HG03108 (cell line): ENCODE results near the gene CREB3L2.
"Not testable (repeated sequence)": the region's sequence is repeated elsewhere in the genome, so short reads cannot be mapped to it uniquely, and the experiment has no call there.

Experiments used
- ATAC-seq: cut with Tn5 transposase; IDR thresholded peaks from one replicate; pipeline ENCODE4 v1.9.1; 2021; ENCODE audit warnings: moderate library complexity; ENCODE audit not compliant: unreplicated experiment

CREB3L2 gene

GRCh38 chr7:138001529-138002095 is at the start of gene CREB3L2:
Gene CREB3L2, minus strand, starts transcription at chr7:138002086. Its CDS starts 381 bp downstream, at chr7:138001705.
- ATAC-seq = peak; percentile 22

DNA sequence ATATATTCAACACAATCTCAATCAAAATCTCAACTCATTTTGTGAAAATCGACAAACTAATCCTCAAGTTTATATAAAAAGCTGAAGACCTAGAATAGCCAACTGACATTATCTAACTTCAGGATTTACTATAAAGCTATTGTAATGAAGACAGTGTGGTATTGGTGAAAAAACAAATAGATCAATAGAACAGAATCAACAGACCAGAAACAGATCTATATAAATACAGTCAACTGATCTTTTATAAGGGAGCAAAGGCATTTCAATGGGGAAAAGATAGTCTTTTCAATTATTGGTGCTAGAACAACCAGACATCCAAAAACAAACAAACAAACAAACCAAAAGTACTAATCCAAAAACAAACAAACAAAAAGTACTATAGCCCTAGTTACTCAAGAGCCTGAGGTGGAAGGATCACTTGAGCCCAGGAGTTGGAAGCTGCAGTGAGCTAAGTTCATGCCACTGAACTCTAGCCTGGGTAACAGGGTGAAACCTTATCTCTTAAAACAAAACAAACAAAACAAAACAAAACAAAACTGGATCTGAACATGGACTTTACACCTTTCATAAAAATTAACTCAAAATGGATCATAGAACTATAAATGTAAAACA is 47.7 kb upstream of the CREB3L2 start:
- ATAC-seq = no peak

- no peak for ATAC-seq
Measured at GRCh38 chr7:138047907-138048306, 46.0 kb upstream of the CREB3L2 start.

DNA sequence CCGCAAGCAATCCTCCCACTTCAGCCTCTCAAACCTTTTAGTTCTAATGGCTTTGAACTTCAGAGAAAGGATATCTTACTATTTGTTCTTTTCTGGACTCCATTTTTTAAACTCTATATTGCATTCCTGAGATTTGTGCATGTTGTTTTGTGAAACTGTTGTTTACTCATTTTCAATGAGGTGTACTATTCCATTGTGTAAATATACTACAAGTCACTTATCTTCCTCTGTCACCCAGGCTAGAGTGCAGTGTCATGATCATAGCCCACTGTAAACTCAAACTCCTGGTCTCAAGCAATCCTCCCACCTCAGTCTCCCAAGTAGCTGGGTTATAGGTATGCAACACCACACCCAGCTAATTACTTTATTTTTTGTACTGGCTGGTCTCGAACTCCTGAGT is 43.0 kb upstream of the CREB3L2 start:
- no peak for ATAC-seq

- not testable (repeated sequence) for ATAC-seq
Measured at GRCh38 chr7:138040063-138040462, 38.2 kb upstream of the CREB3L2 start.

DNA sequence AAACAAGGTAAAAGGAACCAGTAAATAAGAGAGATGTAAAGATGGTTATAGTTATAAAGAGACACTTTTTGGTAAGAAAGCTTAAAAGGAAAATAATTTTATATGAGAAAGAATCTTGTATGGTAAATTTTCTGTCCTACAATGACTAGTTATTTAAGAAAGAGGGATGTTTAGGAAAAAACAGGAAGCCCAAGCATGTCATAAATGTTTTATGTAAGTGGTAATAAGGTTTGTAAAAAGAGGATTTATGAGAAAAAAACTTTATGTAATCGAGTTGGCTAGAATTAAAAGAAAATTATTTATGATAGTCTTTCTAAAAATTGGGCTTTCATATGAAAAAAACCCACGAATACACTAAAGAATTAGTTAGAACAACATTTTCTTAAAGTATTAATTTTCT is 34.2 kb upstream of the CREB3L2 start:
- ATAC-seq = no peak

GRCh38 chr7:138033241-138033640 is 31.4 kb upstream of the CREB3L2 start:
- ATAC-seq = no peak

DNA sequence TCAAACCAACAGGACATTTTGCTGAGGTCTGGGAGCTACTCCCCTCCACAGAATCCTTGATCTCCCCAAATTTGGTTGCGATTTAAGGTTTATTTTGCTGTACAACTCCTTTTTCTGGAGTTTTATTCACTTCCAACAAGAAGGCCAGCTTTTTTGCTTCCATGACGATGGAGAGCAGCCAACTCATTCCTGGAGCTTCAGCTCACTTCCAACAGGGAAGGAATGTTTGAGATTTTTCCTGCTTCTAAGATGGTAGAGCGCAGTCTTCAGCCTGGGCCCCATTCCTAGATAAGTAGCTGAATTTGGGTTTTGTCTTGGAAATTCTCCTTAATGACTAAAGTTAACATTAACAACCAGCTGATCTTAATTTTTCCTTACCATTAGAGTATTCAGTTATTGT is 30.9 kb upstream of the CREB3L2 start:
- no peak for ATAC-seq

- peak; percentile 71 for ATAC-seq
Measured at GRCh38 chr7:138032186-138032585, 30.3 kb upstream of the CREB3L2 start.

GRCh38 chr7:138030679-138031351 is 28.9 kb upstream of the CREB3L2 start:
- no peak for ATAC-seq

GRCh38 chr7:138029941-138030340 is 28.1 kb upstream of the CREB3L2 start:
- ATAC-seq = no peak

DNA sequence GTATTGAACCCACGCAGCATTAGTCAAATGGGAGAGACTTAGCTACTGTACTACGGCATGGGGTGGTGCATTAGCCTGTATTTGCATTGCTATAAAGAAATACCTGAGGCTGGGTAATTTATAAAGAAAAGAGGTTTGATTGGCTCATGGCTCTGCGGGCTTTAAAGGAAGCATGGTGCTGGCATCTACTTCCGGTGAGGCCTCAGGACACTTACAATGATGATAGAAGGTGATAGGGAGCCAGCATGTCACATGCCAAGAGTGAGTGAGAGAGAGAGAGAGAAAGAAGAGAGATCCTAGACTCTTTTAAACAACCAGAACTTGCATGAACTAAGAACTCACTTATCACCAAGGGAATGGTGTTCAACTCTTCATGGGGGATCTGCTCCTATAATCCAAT is 27.2 kb upstream of the CREB3L2 start:
- no peak for ATAC-seq

GRCh38 chr7:138027100-138027499 is 25.2 kb upstream of the CREB3L2 start:
- no peak for ATAC-seq

GRCh38 chr7:138025215-138026186 is 23.6 kb upstream of the CREB3L2 start:
- no peak for ATAC-seq

GRCh38 chr7:138024765-138025164 is 22.9 kb upstream of the CREB3L2 start:
- no peak for ATAC-seq

- no peak for ATAC-seq
Measured at GRCh38 chr7:138024343-138024691, 22.4 kb upstream of the CREB3L2 start.

DNA sequence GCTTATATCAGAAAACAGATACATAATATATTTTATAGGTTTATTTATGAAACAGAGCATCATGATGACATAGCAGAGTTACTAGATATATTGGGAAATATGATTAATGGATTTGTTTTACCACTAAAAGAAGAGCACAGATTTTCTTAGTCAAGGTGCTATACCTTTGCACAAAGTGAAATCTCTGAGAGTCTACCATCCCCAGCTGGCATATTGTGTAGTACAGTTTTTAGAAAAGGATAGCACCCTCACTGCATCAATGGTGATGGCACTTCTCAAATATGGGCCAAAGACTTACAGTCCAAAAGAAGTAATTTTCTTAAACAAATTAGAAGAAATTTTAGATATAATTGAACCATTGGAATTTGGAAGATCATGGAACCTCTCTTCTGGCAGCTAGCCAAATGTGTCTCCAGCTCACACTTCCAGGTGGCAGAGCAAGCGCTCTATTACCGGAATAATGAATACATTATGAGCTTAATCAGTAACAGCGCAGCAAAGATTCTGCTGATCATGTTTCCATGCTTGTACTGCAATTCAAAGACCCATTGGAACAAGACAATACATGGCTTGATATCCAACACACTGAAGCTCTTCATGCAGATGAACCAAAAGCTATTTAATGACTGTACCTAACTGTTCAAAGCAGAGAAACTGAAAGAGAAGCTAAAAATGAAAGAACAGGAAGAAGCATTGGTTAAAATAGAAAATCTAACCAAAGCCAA is 21.9 kb upstream of the CREB3L2 start:
- ATAC-seq = peak; percentile 67

GRCh38 chr7:138021889-138022288 is 20.0 kb upstream of the CREB3L2 start:
- ATAC-seq = no peak

DNA sequence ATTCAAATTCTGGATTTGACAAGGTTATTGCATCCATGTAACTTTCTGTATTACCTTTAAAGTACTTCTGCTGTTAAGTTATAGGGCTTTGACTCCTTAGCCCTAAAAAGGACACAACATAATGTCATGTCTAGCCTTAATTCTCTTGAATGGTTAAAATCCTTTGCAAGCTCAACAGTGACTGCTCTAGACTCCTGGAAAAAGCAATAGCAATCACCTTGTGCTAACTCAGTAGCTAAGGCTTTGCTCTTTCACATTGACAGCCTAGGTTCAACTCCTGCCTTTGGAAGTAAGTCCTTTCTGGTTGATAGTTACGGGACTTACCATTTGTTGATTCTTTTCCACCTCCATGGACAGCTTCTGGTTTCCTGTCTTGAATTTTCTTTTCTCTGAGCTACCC is 16.1 kb upstream of the CREB3L2 start:
- no peak for ATAC-seq

- ATAC-seq = no peak
Measured at GRCh38 chr7:138015096-138015495, 13.2 kb upstream of the CREB3L2 start.

- no peak for ATAC-seq
Measured at GRCh38 chr7:138014686-138015085, 12.8 kb upstream of the CREB3L2 start.
